Suppressor macrophage treated with lipopolysaccharide for 1 hour (primary cell): ENCODE measurements around the gene IBTK.
"Not testable (repeated sequence)": the region's sequence is repeated elsewhere in the genome, so short reads cannot be mapped to it uniquely, and the experiment has no call there.

Experiments
- DNase-seq, 3 donors: peaks; one replicate each; pipeline ENCODE4 v3.0.0-alpha.2; 2020 to 2022

The IBTK gene

GRCh38 chr6:82172594-82172993 is 75.0 kb downstream of the IBTK start:
- no peak for DNase-seq

- DNase-seq: no peak
Observed at GRCh38 chr6:82169138-82169876, 78.2 kb downstream of the IBTK start.

GRCh38 chr6:82166493-82166892 is 81.1 kb downstream of the IBTK start:
- DNase-seq: no peak

DNA sequence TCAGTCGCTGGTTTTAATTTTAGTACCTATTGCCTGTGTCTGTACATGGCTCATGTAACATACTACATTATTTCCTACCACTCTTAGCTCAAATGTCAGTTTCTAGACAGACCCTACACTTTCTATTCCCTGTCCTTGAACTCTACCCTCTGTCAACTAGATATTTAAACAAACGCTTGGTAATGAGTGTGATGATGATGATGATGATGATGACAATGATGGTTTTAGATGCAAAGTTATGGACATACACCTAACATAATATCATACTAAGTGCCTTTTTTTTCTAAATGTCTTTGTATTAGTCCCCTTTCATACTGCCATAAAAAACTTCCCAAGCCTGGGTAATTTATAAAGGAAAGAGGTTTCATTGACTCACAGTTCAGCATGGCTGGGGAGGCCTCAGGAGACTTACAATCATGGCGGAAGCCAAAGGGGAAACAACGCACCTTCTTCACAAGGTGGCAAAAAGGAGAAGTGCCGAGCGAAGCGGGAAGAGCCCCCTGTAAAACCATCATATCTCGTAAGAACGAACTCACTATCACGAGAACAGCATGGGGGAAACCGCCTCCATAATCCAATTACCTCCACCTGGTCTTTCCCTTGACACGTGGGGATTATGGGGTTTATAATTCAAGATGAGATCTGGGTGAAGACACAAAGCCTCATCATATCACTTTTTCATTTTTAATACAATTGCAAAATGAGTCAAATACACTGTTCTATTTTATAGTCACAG is 87.1 kb downstream of the IBTK start:
- DNase-seq: no peak

- not testable (repeated sequence) for DNase-seq
Observed at GRCh38 chr6:82152786-82153185, 94.8 kb downstream of the IBTK start.

DNA sequence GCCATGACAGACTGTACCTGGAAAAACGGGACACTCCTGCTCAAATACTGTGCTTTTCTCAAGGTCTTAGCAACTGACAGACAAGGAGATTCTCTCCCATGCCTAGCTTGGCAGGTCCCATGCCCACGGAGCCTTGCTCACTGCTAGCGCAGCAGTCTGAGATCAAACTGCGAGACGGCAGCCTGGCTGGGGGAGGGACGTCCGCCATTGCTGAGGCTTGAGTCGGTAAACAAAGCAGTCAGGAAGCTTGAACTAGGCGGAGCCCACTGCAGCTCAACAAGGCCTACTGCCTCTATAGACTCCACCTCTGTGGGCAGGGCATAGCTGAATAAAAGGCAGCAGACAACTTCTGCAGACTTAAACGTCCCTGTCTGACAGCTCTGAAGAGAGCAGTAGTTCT is 96.4 kb downstream of the IBTK start:
- DNase-seq: not testable (repeated sequence)

DNA sequence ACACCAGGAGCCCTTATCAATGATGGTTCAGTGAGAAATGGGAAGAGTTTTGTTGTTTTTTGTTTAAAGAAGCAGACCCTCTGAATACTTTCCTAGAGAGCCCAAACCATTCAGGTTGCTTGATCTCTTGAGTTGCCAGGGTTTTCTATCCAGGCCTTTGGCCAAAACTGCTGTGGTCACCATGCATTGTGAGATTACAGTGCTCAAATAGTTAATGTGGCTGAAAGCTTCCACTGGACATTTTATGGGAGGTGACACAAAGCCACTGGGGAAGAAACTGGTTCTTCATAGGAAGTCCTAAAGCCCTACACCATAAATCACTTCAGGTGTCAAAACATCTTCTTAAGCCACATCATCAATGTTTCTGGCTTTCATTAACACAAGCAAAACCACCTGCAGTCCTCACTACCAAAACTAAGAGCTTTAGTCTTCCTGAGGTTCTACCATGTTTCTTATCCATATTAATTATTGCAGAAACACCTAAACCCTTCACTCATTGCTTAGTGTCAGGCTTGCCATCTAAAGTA is 101.6 kb downstream of the IBTK start:
- DNase-seq: no peak

- DNase-seq: peak; percentile 8 to 28 (median 19)
Observed at GRCh38 chr6:82144852-82145340, 102.6 kb downstream of the IBTK start.

GRCh38 chr6:82144007-82144851 is 103.3 kb downstream of the IBTK start:
- peak; percentile 4 to 50 (median 27) for DNase-seq

- DNase-seq: no peak
Observed at GRCh38 chr6:82143041-82143481, 104.5 kb downstream of the IBTK start.

- no peak for DNase-seq
Observed at GRCh38 chr6:82142524-82142923, 105.0 kb downstream of the IBTK start.

GRCh38 chr6:82138075-82138791 is 109.3 kb downstream of the IBTK start:
- DNase-seq: no peak

GRCh38 chr6:82131441-82131840 is 116.1 kb downstream of the IBTK start:
- DNase-seq: no peak

DNA sequence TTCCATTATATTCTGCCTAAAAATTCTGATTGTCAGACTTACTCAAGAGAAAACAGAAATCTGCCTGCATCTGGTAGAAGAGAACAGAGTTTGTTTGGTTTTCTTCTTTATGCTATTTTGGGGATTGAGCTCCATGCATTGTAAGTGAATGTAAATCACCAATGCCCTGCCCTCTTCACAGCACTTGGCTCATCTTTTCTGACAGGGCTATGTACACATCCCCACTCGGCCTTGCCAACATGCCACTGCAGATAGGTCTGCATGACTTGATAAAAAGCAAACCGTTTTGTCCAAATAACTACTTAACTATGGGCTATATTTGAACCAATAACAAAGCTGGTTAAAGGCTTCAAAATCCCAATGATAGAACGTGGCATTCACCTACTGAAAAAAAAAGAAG is 117.7 kb downstream of the IBTK start:
- DNase-seq: no peak

- DNase-seq: not testable (repeated sequence)
Observed at GRCh38 chr6:82128973-82129372, 118.6 kb downstream of the IBTK start.

DNA sequence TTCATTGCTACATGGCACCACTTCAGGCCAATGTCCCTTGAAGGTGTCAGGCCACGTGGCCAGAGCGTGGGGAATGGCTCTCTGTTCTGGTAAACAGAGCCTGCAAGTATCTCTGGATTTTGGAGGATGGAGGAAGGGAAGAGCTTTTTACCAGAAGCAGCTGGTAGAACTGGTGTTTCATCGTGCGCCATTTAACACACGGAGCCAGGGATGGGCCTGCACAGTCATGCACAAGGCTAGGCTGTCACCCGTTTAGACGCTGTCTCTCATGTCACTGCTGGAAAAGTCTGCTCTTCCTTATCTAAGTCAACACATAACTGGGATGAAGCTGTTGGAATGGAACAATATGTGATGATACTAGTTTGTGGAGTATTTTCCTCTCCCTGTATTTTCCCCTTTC is 123.9 kb downstream of the IBTK start:
- no peak for DNase-seq
